Left colon (tissue), 2 donors: ENCODE results near the gene TMEM255A. TPM values are rescaled to one million over a fixed set of nuclear protein-coding genes. Genes with fewer than 3 reads are reported as not detected.

Experiments used
- ATAC-seq: fragments of 200-7000 bp; cut with Tn5 transposase; one replicate; pipeline ENCODE4 v1.9.1; 2020; ENCODE audit warnings: mild to moderate bottlenecking, moderate library complexity
- DNase-seq, 2 donors: peaks; one replicate each; pipeline ENCODE4 v3.0.0-alpha.2; 2020
- intact Hi-C, 2 donors: fragments of 100-400 bp; cut with DNase I in 1 of 2; cut with micrococcal nuclease in 1 of 2; formaldehyde crosslinking; loops; one replicate each; pipeline versions ENCODE4 v1.11.2 to v1.14.0; 2022; cut with DNase I, micrococcal nuclease
- total RNA-seq, 2 donors: library from RNA; stranded (reverse); fragmentation: NEBNext Ultra II Directional; extraction: Animal tissue kit (Norgen Biotek cat#: 25700); gene quantifications; one replicate each; pipeline ENCODE4 v1.2.1, GENCODE V29; 2021
- donor health status: DM: no; HTN: no; CAD: no.
- donor health status: DM: yes; HTN: yes; CAD: no.

TMEM255A gene
- total RNA-seq, 2 donors from 2014 or later = 0.67 to 2.5 TPM

DNA sequence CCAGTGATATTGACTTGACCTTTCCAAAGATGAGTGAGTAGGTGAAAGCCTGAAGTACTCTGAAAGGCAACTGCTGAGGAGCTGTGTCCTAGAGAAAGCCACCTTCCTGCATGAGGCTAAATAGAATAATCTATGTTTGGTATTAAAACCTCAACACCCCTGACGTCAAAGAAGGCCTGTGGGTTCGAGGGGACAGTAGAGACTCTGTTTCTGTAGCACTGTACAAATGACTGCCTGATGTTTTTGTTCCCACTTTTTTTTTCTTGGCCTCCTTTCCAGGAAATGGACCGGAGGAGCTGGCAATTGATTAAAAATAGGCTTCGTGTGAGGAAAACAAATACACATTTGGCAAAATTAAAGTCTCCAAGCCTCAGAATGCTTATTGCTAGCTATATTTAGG lies 29.5 kb downstream of the TMEM255A start:
- DNase-seq = no peak
- ATAC-seq = no peak

DNA sequence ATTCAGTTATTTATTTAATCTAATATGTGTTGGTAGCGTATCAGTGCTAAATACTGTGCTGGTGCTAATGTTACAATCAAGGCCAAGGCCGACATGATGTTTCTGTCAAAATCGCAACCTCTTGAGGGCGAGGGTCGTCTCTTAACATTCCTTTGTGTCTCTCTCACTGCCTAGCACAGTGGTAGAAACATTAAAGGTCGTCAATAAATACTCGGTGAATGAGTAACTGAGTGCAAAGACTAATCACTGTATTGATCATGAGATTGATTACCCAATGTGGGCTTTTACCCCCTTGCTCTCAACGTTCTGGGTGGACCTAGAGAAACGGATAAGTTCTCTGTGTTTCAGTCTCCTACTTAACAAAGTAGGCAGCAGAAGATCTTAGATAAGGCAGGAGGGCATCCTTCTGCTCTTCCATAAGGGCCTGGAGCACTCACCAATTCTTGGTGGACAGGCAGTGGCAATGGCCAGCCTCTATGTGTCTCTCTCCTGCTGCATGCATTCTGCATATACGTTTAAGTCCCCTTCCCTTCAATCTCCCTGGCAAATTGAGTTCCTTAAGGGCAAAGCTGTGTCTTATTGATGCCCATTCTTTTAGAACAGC lies 30.1 kb downstream of the TMEM255A start:
- ATAC-seq = no peak
- intact Hi-C loops = no loop called here
- no peak for DNase-seq

More for the DNA sequence above, 29.5 kb downstream of the TMEM255A start:
- intact Hi-C loops = no loop called here

DNA sequence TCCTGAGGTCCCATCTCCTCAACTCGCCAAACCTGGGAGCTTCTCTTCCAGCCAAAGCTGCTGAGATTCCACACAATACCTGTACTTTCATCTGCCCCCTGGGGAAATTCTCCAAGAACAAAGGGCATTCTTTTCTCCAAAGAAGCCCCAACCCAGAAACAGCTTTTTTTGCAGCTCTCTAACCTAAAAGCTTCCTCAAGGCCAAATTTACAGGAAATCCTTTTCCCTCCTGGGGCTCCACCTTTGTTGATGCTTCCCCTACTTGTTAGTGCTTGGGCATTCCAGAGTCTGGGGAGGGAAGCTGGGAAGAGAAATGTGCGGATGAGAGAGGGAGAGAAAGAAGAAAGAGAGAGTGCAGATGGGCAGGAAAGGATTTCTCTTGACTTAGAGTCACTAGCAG lies 36.3 kb downstream of the TMEM255A start:
- DNase-seq = no peak
- no peak for ATAC-seq
- intact Hi-C loops = no loop called here

DNA sequence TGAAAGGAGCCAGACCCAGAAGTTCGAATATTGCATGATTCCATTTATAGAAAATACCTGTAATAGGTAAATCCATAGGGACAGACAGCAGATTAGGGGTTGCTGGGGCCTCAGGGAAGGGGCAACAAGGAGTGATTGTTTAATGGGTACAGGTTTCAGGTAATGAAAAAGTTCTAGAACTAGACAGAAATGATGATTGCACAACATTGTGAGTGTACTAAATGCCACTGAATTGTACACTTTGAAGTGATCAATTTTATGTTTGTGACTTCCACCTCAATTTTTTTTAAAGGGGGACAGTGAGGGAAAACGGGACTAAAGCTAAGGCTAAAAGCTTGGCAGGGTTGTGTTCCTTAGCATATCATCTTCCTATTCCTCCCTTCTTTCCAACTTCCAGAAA lies 37.1 kb downstream of the TMEM255A start:
- intact Hi-C loops = no loop called here
- DNase-seq = no peak
- no peak for ATAC-seq

DNA sequence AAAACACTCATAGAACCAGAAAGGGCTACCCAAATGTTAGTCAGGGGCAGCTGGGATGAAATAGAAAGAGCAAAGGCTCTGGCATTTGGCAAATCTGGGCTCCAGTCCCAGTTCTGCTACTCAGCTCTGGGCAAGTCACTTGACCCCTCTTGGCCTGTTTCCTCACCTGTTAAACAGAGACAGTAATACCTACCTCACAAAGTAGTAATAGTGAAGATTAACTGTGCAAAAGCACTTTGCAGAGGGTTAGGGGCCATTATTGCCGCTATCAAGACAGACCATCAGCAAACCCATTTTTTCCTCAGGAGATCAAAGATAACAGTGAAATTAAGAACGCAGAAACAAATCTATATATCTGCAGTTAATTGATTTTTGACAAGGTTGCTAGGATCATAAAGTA lies 40.0 kb downstream of the TMEM255A start:
- DNase-seq (no peak), ATAC-seq (no peak)
- intact Hi-C loops = no loop called here

DNA sequence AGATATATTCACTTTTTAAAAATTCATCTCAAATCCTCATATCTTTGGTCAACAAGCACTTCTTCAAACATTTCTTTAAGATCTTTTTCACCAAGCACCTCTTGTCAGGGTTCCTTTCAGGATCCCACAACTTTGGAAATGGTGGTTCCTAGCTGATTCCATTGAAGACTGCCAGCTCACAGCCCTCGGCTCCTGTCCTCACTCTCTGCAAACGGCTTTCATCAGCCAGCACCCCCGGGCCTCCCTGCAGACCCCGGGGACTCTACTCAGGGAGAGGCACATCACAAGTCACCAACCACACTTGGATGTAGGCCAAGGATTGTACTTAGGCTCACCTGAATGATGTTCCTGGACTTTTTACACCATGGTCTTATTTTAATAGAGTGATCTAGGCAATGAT lies 40.7 kb downstream of the TMEM255A start:
- intact Hi-C loops = no loop called here
- ATAC-seq = no peak

DNA sequence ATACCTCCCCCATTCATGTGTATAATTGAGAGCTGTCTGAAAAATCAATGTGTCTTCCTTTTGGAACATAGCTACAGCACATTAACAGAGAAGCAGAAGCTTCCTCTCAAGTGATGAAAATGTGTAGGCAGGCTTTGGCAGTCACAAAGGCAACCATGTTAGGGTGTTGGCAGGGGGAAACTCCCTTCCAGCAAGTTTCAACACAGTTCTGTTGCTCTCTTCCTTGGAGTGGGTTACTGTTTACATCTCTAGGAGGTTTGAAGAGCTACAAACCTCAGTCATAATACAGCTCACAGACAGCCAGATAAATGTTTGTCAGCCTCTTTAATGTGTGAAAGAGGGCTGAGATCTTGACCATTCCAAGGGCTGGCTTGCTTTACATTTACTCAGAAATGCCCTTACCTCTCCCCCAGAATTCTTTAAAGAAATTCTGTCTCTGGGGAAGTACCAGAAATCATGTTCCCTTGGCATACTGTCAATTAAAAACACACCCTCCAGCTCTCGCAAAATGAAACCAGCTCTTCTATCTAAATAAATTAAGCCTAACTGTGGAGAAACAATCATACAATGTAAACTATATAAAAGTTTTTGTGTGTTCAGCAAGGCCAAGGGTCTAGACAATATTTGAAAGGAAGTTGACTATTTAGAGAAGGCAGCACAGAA lies 41.8 kb downstream of the TMEM255A start:
- intact Hi-C loops = no loop called here
- no peak for DNase-seq
- no peak for ATAC-seq

More for the DNA sequence above, 40.7 kb downstream of the TMEM255A start:
- DNase-seq = no peak

DNA sequence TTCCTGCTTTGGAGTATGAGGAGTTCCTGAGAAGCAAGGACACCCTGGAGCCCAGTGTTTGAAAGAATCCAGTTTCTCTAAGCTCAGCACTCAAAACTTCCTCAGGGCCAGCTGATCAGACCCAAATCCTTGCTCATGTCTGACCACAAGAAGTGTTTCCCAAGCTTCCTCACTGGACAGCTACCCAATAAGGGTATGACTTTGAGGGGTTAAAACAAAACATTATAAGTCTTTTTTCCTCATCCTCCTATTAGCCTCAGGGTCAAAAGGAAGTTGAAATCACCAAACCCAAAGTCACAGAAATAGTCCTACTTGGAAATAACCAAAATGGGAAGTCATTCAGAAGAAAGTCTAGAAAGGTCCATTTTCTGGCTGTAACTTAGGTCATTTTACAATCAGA lies 46.9 kb downstream of the TMEM255A start:
- DNase-seq (no peak), ATAC-seq (no peak)
- intact Hi-C loops = no loop called here

DNA sequence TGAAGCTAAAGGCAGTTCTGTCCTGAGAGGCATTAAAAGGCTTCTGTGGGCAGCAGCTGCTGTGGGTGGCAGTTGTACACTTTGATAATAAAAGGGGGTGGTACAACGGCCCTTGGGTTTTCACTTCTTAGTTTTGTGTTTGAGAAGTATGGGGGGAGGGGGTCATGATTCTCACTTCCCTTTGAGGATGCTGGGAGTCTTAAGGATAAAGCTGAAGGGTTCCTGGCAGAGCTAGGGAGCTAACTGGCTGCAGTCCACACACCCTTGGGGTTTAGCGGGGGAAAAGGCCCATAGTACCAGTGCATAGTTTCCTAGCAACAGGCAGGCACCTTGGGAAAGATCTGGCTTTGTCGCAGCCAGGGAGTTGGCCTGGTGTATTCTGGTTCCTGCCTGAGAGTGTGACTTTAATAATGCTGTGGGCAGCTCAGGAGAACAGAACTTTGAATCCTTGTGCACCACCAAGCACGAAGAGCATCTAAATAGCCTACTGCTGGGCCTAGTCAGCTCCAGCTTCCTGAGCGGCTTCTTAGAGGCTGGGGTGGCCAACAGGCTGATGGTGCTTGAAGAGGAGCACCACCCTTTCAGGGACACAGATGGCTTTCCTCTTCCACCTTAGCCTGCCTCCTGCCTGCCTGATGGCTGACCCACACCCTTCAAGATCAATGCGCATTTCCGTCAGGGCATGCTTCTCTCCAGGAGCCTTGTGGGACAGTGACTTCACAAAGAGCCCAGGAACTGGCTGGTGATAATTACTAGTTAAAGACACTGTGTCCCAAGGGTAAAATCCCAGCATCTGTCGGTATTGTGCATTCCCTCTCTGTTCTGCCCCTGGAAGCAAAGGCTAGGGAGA lies 48.2 kb downstream of the TMEM255A start:
- DNase-seq (no peak), ATAC-seq (no peak)
- intact Hi-C loops = no loop called here

DNA sequence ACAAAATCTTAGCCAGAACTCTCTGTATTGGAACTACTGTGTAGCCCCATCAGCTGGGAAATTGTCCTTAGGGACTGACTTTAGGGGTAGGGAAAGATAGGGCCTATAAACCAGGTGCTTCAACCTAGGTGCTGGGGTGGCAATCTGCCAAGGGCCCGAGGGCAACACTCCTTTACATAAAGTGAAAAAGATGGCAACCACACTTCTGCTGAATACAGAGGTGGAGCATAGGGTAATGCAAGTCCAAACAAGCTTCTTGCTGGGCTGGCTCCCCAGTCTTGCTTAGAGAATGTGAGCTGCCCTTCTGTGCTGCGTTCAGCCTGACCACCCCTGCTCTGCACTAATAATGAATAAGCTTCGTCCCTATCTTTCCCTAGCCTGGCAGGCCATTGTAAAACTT lies 50.9 kb downstream of the TMEM255A start:
- intact Hi-C loops = no loop called here
- no peak for DNase-seq
- ATAC-seq = no peak

DNA sequence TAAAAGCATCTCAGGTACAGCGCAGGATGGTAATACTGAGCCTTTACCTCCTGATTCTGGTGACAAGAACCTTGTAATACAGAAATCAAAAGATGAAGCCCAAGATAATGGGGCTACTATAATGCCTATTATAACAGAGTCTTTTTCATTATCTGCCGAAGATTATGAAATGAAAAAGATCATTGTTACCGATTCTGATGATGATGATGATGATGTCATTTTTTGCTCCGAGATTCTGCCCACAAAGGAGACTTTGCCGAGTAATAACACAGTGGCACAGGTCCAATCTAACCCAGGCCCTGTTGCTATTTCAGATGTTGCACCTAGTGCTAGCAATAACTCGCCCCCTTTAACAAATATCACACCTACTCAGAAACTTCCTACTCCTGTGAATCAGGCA lies 57.5 kb downstream of the TMEM255A start:
- DNase-seq = no peak
- no peak for ATAC-seq
- intact Hi-C loops = no loop called here

DNA sequence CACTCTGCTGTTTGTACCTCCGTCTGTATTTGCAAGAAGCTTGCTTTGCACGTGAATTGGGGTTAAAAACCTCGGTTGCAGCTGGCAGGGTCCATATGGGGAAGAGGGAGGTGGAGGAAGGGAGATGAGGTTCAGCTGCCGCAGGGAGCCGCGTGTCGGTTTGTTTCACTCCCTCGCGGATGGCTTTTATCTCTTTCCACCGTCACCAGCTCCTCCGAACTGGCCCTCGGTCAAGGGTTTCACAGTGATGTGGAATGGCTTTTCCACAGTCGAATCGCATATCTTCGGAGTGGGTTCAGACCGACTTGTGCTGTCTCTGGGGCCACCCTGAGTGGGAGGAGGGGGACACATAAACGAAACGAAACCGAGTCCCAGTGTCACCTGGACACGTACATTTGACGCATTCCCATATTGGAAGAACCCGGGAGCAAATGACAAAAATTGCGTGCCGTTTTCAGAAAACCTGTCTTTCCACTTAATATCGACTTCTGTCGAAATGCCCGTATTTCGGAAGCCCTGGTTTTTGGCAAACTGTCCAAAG lies 59.7 kb downstream of the TMEM255A start:
- peak; percentile 26 to 38 for DNase-seq
- peak; percentile 54 for ATAC-seq
- intact Hi-C loops = no loop called here

DNA sequence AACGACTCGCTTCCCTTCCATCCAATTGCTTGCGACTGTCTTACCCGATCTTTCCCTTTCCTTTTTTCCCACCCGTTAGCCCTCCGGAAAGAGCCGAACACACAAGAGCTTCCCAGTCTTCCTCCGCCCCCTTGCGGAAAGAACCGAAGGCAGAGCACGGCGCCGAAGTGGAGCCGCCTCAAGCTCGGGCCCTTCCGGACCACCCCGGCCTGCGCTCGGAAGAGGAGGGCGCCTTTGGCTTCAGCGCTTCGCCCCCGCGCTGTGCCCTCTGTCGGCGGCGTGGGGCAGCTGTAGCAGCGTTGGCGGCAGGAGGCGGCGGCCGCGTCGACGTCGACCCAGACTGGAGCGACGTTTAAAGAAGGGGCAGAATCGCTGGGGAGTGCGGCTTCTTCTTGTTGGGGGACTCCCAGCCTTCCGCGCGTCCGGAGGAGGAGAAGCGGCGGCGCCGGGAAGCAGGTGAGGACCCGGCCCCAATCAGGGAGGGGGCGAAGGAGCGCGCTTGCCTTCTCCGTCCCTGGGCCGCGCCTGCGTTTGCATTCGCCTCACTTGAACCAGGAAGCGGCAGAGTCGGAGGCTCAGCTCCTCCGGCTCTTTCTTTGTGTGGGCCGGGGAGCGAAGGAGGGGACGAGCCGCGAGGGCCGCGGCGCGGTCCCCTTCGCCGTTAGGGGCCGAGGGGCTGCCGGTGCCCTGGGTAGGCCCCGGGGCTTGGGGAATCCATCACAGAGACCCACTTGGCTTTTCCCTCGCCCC lies 60.6 kb downstream of the TMEM255A start, which contains the start of gene ZBTB33:
Gene ZBTB33, plus strand, starts transcription at position 291 of the 750 bp plus-strand sequence. CDS start 2,604 bp downstream, outside the sequence.
- peak; percentile 89 to 90 for DNase-seq
- ATAC-seq = peak; percentile 98
- intact Hi-C loops = no loop called here

DNA sequence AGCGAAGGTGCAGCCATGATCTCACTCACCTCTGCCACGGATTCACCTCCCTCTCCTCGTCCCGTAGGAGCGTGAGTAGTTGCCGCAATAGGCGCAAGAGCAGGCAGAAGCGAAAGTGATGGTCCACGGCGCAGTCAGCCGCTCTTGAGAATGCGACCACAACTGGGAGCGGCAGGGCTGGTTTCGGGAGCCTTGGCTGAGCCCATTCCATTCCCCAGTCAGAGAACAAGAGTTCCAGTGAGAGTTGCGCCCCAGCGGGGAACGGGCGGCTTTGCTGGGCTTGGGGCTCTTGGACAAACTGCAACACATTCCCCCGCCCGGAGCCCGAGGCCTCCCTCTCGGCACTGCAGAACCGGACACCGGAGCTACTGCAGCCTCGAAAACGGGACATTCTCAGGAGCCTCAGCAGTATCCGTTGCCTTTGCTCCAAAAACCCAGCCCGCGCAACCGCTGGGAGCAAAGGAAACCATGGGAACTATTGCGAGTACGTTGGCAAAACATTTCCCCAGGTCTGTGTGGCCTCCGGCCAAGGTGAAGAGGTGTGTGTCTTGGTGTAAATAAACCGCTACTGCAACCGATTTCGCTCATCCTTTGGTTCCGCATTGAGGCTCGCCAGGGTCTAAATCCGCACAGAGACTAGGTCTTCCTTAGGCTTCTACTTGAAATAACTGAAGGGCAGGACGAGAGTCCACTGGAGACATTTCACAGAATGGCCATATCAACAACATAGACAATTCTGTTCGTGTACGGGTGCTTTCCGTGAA lies 66.3 kb downstream of the TMEM255A start:
- ATAC-seq (peak; percentile 93), DNase-seq (peak; percentile 71 to 72)
- intact Hi-C loops = no loop called here

DNA sequence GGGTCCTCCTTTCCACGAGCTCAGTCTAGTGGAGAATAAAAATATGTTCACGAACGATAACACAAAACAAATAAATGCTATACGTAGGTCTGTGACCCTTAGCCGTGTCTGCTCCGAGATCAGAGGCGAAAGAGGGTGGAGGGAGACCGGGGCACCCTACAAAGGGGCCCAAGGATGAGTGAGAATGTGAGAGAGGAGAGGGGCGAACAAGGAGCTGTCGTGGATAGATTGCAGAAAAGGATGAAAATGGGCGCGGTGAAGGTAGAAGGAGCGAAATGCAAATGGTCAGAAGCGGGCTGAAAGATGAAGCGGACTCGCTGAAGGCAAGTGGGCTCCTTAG lies 66.9 kb downstream of the TMEM255A start:
- intact Hi-C loops = no loop called here
- DNase-seq = no peak
- no peak for ATAC-seq

DNA sequence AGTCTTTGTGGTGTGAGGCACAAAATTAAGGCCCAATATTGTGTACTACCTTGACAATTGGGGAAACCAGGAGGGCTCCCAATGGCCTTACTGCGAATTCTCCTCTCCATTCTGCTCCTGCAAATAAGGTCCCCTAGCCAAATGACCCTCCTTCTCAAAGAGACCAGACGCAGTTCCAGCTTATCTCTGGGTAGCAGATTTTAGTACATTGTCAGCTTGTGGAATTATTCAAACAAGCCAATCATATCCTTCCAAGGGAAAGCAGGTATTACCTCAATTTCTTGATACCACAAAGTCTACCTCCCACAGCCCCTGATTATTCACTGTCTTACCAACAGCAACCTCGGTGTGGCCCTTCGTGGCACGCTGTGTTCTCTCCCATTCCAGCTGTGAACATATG lies 68.4 kb downstream of the TMEM255A start:
- intact Hi-C loops = no loop called here
- DNase-seq (no peak), ATAC-seq (no peak)

DNA sequence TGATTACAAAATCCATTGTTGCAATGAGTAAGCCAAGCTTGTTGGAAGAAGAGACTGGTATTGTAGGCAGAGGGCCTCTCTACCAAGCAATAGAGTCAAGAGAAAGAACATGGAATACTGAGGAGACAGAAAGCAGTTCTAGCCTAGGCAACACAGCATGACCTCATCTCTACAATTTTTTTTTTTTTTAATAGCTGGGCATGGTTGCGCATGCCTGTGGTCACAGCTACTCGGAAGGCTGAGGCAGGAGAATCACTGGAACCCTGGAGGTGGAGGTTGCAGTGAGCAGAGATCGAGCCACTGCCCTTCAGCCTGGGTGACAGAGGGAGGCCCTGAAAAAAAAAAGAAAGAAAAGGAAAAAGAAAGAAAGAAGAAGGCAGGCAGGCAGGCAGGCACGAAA lies 72.3 kb downstream of the TMEM255A start:
- intact Hi-C loops = no loop called here
- DNase-seq = no peak
- no peak for ATAC-seq

DNA sequence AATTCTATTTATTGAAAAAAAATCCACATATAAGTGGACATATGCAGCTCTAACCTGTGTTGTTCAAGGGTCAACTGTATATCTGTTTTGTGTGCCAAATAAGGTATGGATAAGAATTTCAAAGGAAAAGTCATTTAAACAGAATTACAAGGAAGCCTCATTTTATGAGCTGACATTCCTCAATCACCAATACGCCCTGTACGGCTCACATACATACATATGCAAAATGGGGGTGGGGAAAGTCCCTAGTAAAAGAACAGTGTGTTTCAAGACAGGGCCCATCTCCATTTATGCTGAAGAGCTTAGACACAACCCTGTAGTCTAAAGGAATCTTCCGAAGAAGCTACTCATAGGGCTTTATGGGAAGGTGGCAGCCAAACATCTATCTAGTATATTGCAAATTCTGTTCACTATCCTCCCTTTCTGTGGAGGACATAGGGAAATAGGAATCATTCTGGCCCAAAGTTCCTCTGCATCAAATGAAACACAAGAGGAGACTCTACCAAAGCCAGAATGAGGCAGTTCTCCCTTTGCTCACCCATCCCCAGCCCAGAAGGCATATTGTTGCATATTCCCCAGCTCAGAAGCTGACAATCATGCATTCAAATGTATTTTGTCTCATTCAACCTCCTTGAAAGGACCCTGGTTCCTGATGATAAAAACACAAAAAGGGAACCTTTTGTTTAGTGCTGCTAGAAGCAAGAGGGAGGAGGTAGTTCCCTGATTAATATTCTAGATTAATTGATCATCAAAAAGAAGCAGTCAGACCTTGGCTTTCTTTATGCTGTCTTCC lies 74.4 kb downstream of the TMEM255A start:
- no peak for ATAC-seq
- DNase-seq = no peak
- intact Hi-C loops = no loop called here
